H1 (cell line): ENCODE data around the gene FHL1. TPM values are rescaled to one million over a fixed set of nuclear protein-coding genes. Genes with fewer than 3 reads are reported as not detected.

Experiments
- CTCF ChIA-PET: fragments of 300-600 bp; sonication (Branson Sonifier 250); formaldehyde crosslinking; loops from one replicate; lab custom pipeline; 2021; ENCODE audit not compliant: partially characterized antibody; lab: Charles Lee
- POLR2A ChIA-PET: fragments of 300-600 bp; sonication (Branson Sonifier 250); formaldehyde crosslinking; loops from one replicate; lab custom pipeline; 2021; ENCODE audit warnings: inconsistent platforms; ENCODE audit not compliant: partially characterized antibody; lab: Charles Lee
- DNase-seq, 2 experiments: peaks; one replicate each; pipeline versions ENCODE4 v3.0.0 to v3.0.0-alpha.2; 2010 to 2022; ENCODE audit warnings: low spot score in 2 of 2, low read depth in 1 of 2, mixed read lengths in 1 of 2
- FAIRE-seq: peaks from 2 replicates; lab custom pipeline; 2011; peaks lifted over from hg19 to GRCh38; lab: Jason Lieb, UNC
- H2AFZ ChIP-seq: 2 replicates; pipeline ENCODE4 v1.8.1; 2012; ENCODE audit warnings: low read length, inconsistent platforms
- H2AK5ac ChIP-seq: 2 replicates; pipeline ENCODE4 v1.6.1; 2013; ENCODE audit warnings: low read depth, low read length
- H2BK120ac ChIP-seq: replicated peaks from 2 replicates; pipeline ENCODE3; 2013; ENCODE audit warnings: low read depth, low read length, inconsistent platforms
- H2BK12ac ChIP-seq: 2 replicates; pipeline ENCODE4 v1.6.1; 2013; ENCODE audit warnings: low read depth, low read length
- H2BK15ac ChIP-seq: 2 replicates; pipeline ENCODE4 v1.6.1; 2013; ENCODE audit warnings: low read length
- H2BK20ac ChIP-seq: 2 replicates; pipeline ENCODE4 v1.6.1; 2013; ENCODE audit warnings: low read length
- H2BK5ac ChIP-seq: 2 replicates; pipeline ENCODE4 v1.6.1; 2013; ENCODE audit warnings: low read depth, low read length
- H3K14ac ChIP-seq: 2 replicates; pipeline ENCODE4 v1.6.1; 2013; ENCODE audit warnings: inconsistent platforms; ENCODE audit not compliant: insufficient read length
- H3K18ac ChIP-seq: 2 replicates; pipeline ENCODE4 v1.6.1; 2013; ENCODE audit warnings: low read length; ENCODE audit errors: extremely low read depth
- H3K23ac ChIP-seq: 2 replicates; pipeline ENCODE4 v1.6.1; 2013; ENCODE audit warnings: inconsistent platforms; ENCODE audit not compliant: insufficient read length
- H3K23me2 ChIP-seq: 2 replicates; pipeline ENCODE4 v1.6.1; 2013; ENCODE audit warnings: low read depth, low read length
- H3K27ac ChIP-seq: 2 replicates; pipeline ENCODE4 v1.6.1; 2011; ENCODE audit warnings: low read depth, low read length, inconsistent platforms
- H3K27me3 ChIP-seq, 4 experiments: replicated peaks in 1 of 4; 1 replicate in 1 of 4; 2 replicates in 3 of 4; pipeline versions ENCODE4 v1.6.1 to v1.8.1; 2011 to 2013; ENCODE audit warnings: low read length in 3 of 4, mild to moderate bottlenecking in 3 of 4, inconsistent platforms in 2 of 4, mixed read lengths in 2 of 4, moderate library complexity in 1 of 4; ENCODE audit not compliant: control insufficient read depth in 3 of 4, insufficient read depth in 3 of 4; ENCODE audit errors: extremely low read depth in 1 of 4
- H3K36me3 ChIP-seq, 4 experiments: 2 replicates each; pipeline versions ENCODE4 v1.6.1 to v1.8.1; 2011 to 2013; ENCODE audit warnings: mild to moderate bottlenecking in 4 of 4, low read length in 3 of 4, moderate library complexity in 2 of 4, control low read depth in 1 of 4, inconsistent platforms in 1 of 4; ENCODE audit not compliant: insufficient read depth in 4 of 4, control insufficient read depth in 2 of 4
- H3K4ac ChIP-seq: replicated peaks from 2 replicates; pipeline ENCODE3; 2013; ENCODE audit warnings: low read length, low read depth, mixed read lengths, inconsistent platforms; ENCODE audit not compliant: insufficient read length
- H3K4me1 ChIP-seq, 4 experiments: replicated peaks in 1 of 4; 1 replicate in 1 of 4; 2 replicates in 3 of 4; pipeline versions ENCODE4 v1.6.1 to v1.8.1; 2011 to 2013; ENCODE audit warnings: low read length in 3 of 4, inconsistent platforms in 2 of 4, mixed read lengths in 1 of 4; ENCODE audit not compliant: insufficient read depth in 4 of 4, control insufficient read depth in 3 of 4
- H3K4me2 ChIP-seq, 2 experiments: 2 replicates each; pipeline versions ENCODE4 v1.6.1 to v1.8.1; 2011 to 2013; ENCODE audit warnings: low read depth in 2 of 2, low read length in 2 of 2, control low read depth in 1 of 2, inconsistent platforms in 1 of 2, mild to moderate bottlenecking in 1 of 2; ENCODE audit not compliant: insufficient read depth in 1 of 2
- H3K4me3 ChIP-seq, 4 experiments: fragments of 200-600, 300-600 bp in 1 of 4; sonication (generic), shearing (Covaris generic), sonication (Bioruptor Twin) in 1 of 4; 2 replicates each; pipeline versions ENCODE4 v1.5.1 to v1.8.1; 2011 to 2016; ENCODE audit warnings: low read length in 4 of 4, low read depth in 3 of 4, control low read depth in 2 of 4, inconsistent platforms in 2 of 4, mild to moderate bottlenecking in 2 of 4, mixed read lengths in 1 of 4, moderate library complexity in 1 of 4; ENCODE audit not compliant: insufficient read depth in 2 of 4; ENCODE audit errors: extremely low read depth in 1 of 4
- H3K56ac ChIP-seq: replicated peaks from 2 replicates; pipeline ENCODE3; 2013; ENCODE audit warnings: low read depth, mild to moderate bottlenecking, mixed read lengths, low read length, inconsistent platforms; ENCODE audit not compliant: insufficient read length
- H3K79me1 ChIP-seq: 2 replicates; pipeline ENCODE4 v1.6.1; 2013; ENCODE audit warnings: low read depth, low read length, control low read depth
- H3K79me2 ChIP-seq, 2 experiments: 2 replicates each; pipeline versions ENCODE4 v1.6.1 to v1.8.1; 2012 to 2013; ENCODE audit warnings: low read length in 2 of 2, mild to moderate bottlenecking in 2 of 2, inconsistent platforms in 1 of 2; ENCODE audit not compliant: insufficient read depth in 2 of 2, control insufficient read depth in 1 of 2
- H3K9ac ChIP-seq, 4 experiments: replicated peaks in 1 of 4; 1 replicate in 1 of 4; 2 replicates in 3 of 4; pipeline versions ENCODE4 v1.6.1 to v1.8.1; 2011 to 2013; ENCODE audit warnings: low read depth in 3 of 4, low read length in 3 of 4, control low read depth in 2 of 4, mild to moderate bottlenecking in 2 of 4, moderate library complexity in 2 of 4, inconsistent platforms in 1 of 4; ENCODE audit errors: extremely low read depth in 1 of 4
- H3K9me3 ChIP-seq, 2 experiments: 2 replicates each; pipeline versions ENCODE4 v1.6.1 to v1.8.1; 2012 to 2013; ENCODE audit warnings: mild to moderate bottlenecking in 2 of 2, moderate library complexity in 2 of 2, control low read depth in 1 of 2, inconsistent platforms in 1 of 2, low read depth in 1 of 2, low read length in 1 of 2, mixed read lengths in 1 of 2; ENCODE audit not compliant: insufficient read depth in 2 of 2
- H4K20me1 ChIP-seq, 2 experiments: replicated peaks in 1 of 2; 2 replicates each; pipeline versions ENCODE3 to v1.8.1; 2011 to 2013; ENCODE audit warnings: inconsistent platforms in 2 of 2, low read length in 2 of 2, mild to moderate bottlenecking in 1 of 2; ENCODE audit not compliant: insufficient read depth in 2 of 2, control insufficient read depth in 1 of 2
- H4K5ac ChIP-seq: 2 replicates; pipeline ENCODE4 v1.6.1; 2013; ENCODE audit warnings: low read length, low read depth, mixed read lengths, inconsistent platforms; ENCODE audit not compliant: insufficient read length
- H4K8ac ChIP-seq: 2 replicates; pipeline ENCODE4 v1.8.0; 2013; ENCODE audit warnings: mild to moderate bottlenecking, moderate library complexity, low read length, inconsistent platforms; ENCODE audit not compliant: insufficient read depth; ENCODE audit errors: extremely low read depth
- H4K91ac ChIP-seq: replicated peaks from 2 replicates; pipeline ENCODE3; 2013; ENCODE audit warnings: low read length, mixed read lengths, inconsistent platforms; ENCODE audit not compliant: insufficient read length
- BACH1 ChIP-seq: IDR thresholded peaks from 2 replicates; pipeline ENCODE4 v1.6.1; 2012; ENCODE audit warnings: low read length, improper control_type of control experiment
- CEBPB ChIP-seq: IDR thresholded peaks from 2 replicates; pipeline ENCODE4 v1.6.1; 2012; ENCODE audit warnings: low read depth, low read length
- CREB1 ChIP-seq: IDR thresholded peaks from 2 replicates; pipeline ENCODE4 v1.6.1; 2012; ENCODE audit warnings: inconsistent platforms
- GABPA ChIP-seq: IDR thresholded peaks from 2 replicates; pipeline ENCODE4 v1.6.1; 2011; ENCODE audit warnings: mild to moderate bottlenecking, low read length, moderate library complexity, borderline replicate concordance; ENCODE audit not compliant: insufficient read depth
- RAD21 ChIP-seq, 2 experiments: IDR thresholded peaks in 1 of 2; conservative IDR thresholded peaks in 1 of 2; 2 replicates each; pipeline ENCODE4 v1.6.1; 2011; ENCODE audit warnings: low read depth in 2 of 2, low read length in 2 of 2, improper control_type of control experiment in 1 of 2, inconsistent platforms in 1 of 2, mild to moderate bottlenecking in 1 of 2, moderate library complexity in 1 of 2
- WGBS, 2 experiments: shearing (Covaris generic) in 1 of 2; methylation state at CpG; one replicate each; pipeline versions ENCODE4 v1.1.6 to v1.1.7; 2013 to 2015; ENCODE audit warnings: low lambda C conversion rate in 2 of 2, mixed read lengths in 2 of 2, inconsistent platforms in 1 of 2, low coverage in 1 of 2, missing lambda C conversion rate in 1 of 2; ENCODE audit not compliant: insufficient replicate concordance in 2 of 2, insufficient coverage in 1 of 2, insufficient read length in 1 of 2; ENCODE audit errors: extremely low coverage in 1 of 2, missing lambda C conversion rate in 1 of 2; 5-methylcytosine and 5-hydroxymethylcytosine counted together
- polyA plus RNA-seq, 7 experiments: library from polyadenylated mRNA; depleted of rRNA in 3 of 7; stranded (reverse) in 5 of 7; unstranded in 2 of 7; fragments of >200 nt in 5 of 7; fragments of 200-250 nt in 2 of 7; gene quantifications; 1 replicate in 5 of 7; 2 replicates in 1 of 7; 4 replicates in 1 of 7; pipeline versions ENCODE4 v1.2.1 to v1.2.3, GENCODE V29; 2011 to 2013; ENCODE audit warnings: missing spikeins in 2 of 7, mixed read lengths in 2 of 7
- total RNA-seq: library from RNA; stranded (reverse); fragmentation: NEBNext Ultra II Directional; extraction: Animal tissue kit (Norgen Biotek cat#: 25700); gene quantifications from 2 replicates; pipeline ENCODE4 v1.2.1, GENCODE V29; 2021
- TF ChIP-seq, protein P1 (sequence below): IDR thresholded peaks from 2 replicates; pipeline ENCODE4 v1.6.1; 2012; ENCODE audit warnings: low read length, inconsistent platforms

FHL1 gene
- total and polyA plus RNA-seq, 2 of the 8 experiments (the other 6 are each of a cell fraction or from before 2014, with no cell fraction given) = 45.0 to 56.5 TPM

GRCh38 chrX:136211766-136212556, 64.6 kb downstream of the FHL1 start:
- H4K8ac ChIP-seq = no peak overlapping the region
- FAIRE-seq (no peak), DNase-seq (no peak)
- no peak overlapping the region for H2BK120ac ChIP-seq
- no peak overlapping the region for H2BK15ac ChIP-seq
- H3K27me3 ChIP-seq = no peaks in the 10 kb centered on the region
- TF ChIP-seq, protein P1, sequence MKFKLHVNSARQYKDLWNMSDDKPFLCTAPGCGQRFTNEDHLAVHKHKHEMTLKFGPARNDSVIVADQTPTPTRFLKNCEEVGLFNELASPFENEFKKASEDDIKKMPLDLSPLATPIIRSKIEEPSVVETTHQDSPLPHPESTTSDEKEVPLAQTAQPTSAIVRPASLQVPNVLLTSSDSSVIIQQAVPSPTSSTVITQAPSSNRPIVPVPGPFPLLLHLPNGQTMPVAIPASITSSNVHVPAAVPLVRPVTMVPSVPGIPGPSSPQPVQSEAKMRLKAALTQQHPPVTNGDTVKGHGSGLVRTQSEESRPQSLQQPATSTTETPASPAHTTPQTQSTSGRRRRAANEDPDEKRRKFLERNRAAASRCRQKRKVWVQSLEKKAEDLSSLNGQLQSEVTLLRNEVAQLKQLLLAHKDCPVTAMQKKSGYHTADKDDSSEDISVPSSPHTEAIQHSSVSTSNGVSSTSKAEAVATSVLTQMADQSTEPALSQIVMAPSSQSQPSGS = no peak
- TF ChIP-seq RAD21 (IDR thresholded peaks at IDR 0.05 in 1 of 2, conservative IDR thresholded peaks at IDR 0.05 in 1 of 2; ENCODE audit: low read depth in 2 of 2, low read length in 2 of 2) (peak; percentile 9 to 23; a peak in 3 of 4 replicates), CREB1 (no peak), BACH1 (no peak), CEBPB (no peak), GABPA (no peak)
- ChIA-PET POLR2A (no interaction called here), CTCF (no interaction called here)
- no peak overlapping the region for H3K56ac ChIP-seq
- no peak overlapping the region for H3K27ac ChIP-seq
- no peaks in the 10 kb centered on the region for H3K9me3 ChIP-seq
- H3K4me1 ChIP-seq = peaks cover 0 to 2% (median 1%) of the 10 kb centered on the region in 4 experiments; a peak in 2 of 7 replicates
- H3K4me3 ChIP-seq = no peak overlapping the region
- H3K18ac ChIP-seq = no peak overlapping the region
- peaks cover 0 to 28% (median 2%) of the 10 kb centered on the region in 4 experiments; a peak in 4 of 8 replicates for H3K36me3 ChIP-seq
- no peak overlapping the region; the same call in 1 of the 2 replicates for H2BK5ac ChIP-seq
- 89% methylated on average over 7 of the region's 11 CpGs; no CpG with 5 or more reads in 1 of the 2 experiments for WGBS, 2 experiments
- peaks cover 0 to 3% of the 10 kb centered on the region in 2 experiments for H4K20me1 ChIP-seq
- H3K4ac ChIP-seq = no peak overlapping the region
- no peak overlapping the region for H3K23ac ChIP-seq
- no peak overlapping the region for H3K4me2 ChIP-seq
- H2AK5ac ChIP-seq = no peak overlapping the region
- no peaks in the 10 kb centered on the region for H3K79me1 ChIP-seq
- H3K23me2 ChIP-seq = no peaks in the 10 kb centered on the region
- H2BK12ac ChIP-seq = no peak overlapping the region
- H2AFZ ChIP-seq = no peak overlapping the region
- no peak overlapping the region for H4K91ac ChIP-seq
- no peak overlapping the region for H2BK20ac ChIP-seq
- no peak overlapping the region for H3K9ac ChIP-seq
- H4K5ac ChIP-seq = no peak overlapping the region
- no peaks in the 10 kb centered on the region for H3K79me2 ChIP-seq
- no peak overlapping the region for H3K14ac ChIP-seq
